Gastrocnemius medialis (tissue), 4 donors: Measurements from ENCODE around the gene AKNA. TPM values are rescaled to one million over a fixed set of nuclear protein-coding genes. Genes with fewer than 3 reads are reported as not detected.

Source experiments
- ATAC-seq, 2 donors: fragments of 150-250 bp; one replicate each; pipeline ENCODE4 v1.9.1; 2016
- DNase-seq, 2 donors: peaks; one replicate each; pipeline ENCODE4 v3.0.0-alpha.2; 2019
- H3K27ac ChIP-seq, 4 donors: fragments of 200-600 bp; sonication (generic); 1 replicate in 1 of 4; 2 replicates in 3 of 4; pipeline ENCODE4 v1.5.1; 2016 to 2018; ENCODE audit warnings: mild to moderate bottlenecking in 2 of 4, moderate library complexity in 1 of 4
- H3K27me3 ChIP-seq, 3 donors: fragments of 200-600 bp; sonication (generic) in 2 of 3; 1 replicate in 1 of 3; 2 replicates in 2 of 3; pipeline versions ENCODE4 v1.5.1 to v1.6.0; 2016 to 2019; ENCODE audit warnings: mild to moderate bottlenecking in 1 of 3, moderate library complexity in 1 of 3
- H3K36me3 ChIP-seq, 2 donors: fragments of 200-600 bp; sonication (generic) in 1 of 2; one replicate each; pipeline ENCODE4 v1.5.1; 2017 to 2018
- H3K4me1 ChIP-seq, 2 donors: fragments of 200-600 bp; sonication (generic) in 1 of 2; one replicate each; pipeline ENCODE4 v1.5.1; 2016 to 2017; ENCODE audit warnings: mild to moderate bottlenecking in 2 of 2
- H3K4me3 ChIP-seq, 4 donors: fragments of 200-600 bp; sonication (generic) in 3 of 4; 1 replicate in 1 of 4; 2 replicates in 3 of 4; pipeline ENCODE4 v1.5.1; 2016 to 2019; ENCODE audit warnings: mild to moderate bottlenecking in 2 of 4
- H3K9me3 ChIP-seq, 3 donors: fragments of 200-600 bp; sonication (generic) in 2 of 3; 1 replicate in 1 of 3; 2 replicates in 2 of 3; pipeline ENCODE4 v1.5.1; 2016 to 2019
- POLR2A ChIP-seq, 2 donors: fragments of 450-650 bp; IDR thresholded peaks; one replicate each; pipeline ENCODE4 v1.6.1; 2017; ENCODE audit warnings: antibody characterized with exemption in 2 of 2, mild to moderate bottlenecking in 2 of 2, moderate library complexity in 2 of 2
- in situ Hi-C, 4 donors: fragments of 200-750 bp; cut with MboI; loops; one replicate each; pipeline versions ENCODE4 v1.15.0 to v1.8.0; 2017; ENCODE audit warnings: low sequenced_read_pairs in 4 of 4
- intact Hi-C: fragments of 100-400 bp; cut with DNase I; formaldehyde crosslinking; loops from one replicate; pipeline ENCODE4 v1.15.1; 2023; ENCODE audit warnings: low total_unique reads
- total RNA-seq, 4 donors: library from RNA; depleted of rRNA; stranded (reverse); fragments of >200 nt; gene quantifications; one replicate each; pipeline versions ENCODE4 v1.1.0 to v1.2.3, GENCODE V29; 2016
- TF ChIP-seq, protein P1 (sequence below), 5 experiments: fragments of 450-650 bp in 3 of 5; fragments of 200-600 bp in 2 of 5; sonication (generic) in 2 of 5; IDR thresholded peaks in 4 of 5; conservative IDR thresholded peaks in 1 of 5; 1 replicate in 4 of 5; 2 replicates in 1 of 5; pipeline ENCODE4 v1.5.1; 2016 to 2019; ENCODE audit warnings: antibody characterized with exemption in 5 of 5, mild to moderate bottlenecking in 3 of 5, moderate library complexity in 3 of 5

Gene AKNA
- total RNA-seq, 4 donors from 2014 or later: 2.8 to 5.7 (median 3.8) TPM

DNA sequence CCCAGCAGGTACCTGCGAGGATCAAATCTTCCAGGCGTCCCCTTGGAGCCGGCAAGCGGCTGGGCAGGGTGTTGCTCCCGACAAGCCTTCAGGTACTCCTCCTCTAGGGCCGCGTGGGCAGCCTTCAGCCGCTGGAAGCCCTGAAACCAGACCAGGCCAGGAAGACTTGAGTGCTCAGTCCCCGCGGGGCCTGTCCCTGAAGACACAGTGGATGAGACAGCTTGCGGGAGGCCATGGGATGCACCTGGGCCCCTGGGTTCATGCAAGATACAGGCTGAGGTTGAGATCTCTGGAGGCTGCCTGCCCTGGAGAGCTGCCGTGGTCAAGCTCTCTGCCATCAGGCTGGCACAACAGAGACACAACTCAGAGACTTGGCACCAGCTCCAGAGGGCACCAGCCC is 25.4 kb downstream of the AKNA start:
- DNase-seq (no peak), ATAC-seq (no peak)
- Histone ChIP-seq H3K4me1 (no peaks in the 10 kb centered on the region), H3K9me3 (no peaks in the 10 kb centered on the region), H3K27me3 (no peaks in the 10 kb centered on the region), H3K36me3 (no peaks in the 10 kb centered on the region), H3K27ac (no peak overlapping the region), H3K4me3 (no peak overlapping the region)
- no peak for TF ChIP-seq POLR2A (IDR thresholded peaks at IDR 0.05)
- TF ChIP-seq, protein P1, sequence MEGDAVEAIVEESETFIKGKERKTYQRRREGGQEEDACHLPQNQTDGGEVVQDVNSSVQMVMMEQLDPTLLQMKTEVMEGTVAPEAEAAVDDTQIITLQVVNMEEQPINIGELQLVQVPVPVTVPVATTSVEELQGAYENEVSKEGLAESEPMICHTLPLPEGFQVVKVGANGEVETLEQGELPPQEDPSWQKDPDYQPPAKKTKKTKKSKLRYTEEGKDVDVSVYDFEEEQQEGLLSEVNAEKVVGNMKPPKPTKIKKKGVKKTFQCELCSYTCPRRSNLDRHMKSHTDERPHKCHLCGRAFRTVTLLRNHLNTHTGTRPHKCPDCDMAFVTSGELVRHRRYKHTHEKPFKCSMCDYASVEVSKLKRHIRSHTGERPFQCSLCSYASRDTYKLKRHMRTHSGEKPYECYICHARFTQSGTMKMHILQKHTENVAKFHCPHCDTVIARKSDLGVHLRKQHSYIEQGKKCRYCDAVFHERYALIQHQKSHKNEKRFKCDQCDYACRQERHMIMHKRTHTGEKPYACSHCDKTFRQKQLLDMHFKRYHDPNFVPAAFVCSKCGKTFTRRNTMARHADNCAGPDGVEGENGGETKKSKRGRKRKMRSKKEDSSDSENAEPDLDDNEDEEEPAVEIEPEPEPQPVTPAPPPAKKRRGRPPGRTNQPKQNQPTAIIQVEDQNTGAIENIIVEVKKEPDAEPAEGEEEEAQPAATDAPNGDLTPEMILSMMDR (IDR thresholded peaks at IDR 0.05 in 4 of 5, conservative IDR thresholded peaks at IDR 0.05 in 1 of 5): no peak
- intact Hi-C loops (no loop called here), in situ Hi-C loops (no loop called here)

DNA sequence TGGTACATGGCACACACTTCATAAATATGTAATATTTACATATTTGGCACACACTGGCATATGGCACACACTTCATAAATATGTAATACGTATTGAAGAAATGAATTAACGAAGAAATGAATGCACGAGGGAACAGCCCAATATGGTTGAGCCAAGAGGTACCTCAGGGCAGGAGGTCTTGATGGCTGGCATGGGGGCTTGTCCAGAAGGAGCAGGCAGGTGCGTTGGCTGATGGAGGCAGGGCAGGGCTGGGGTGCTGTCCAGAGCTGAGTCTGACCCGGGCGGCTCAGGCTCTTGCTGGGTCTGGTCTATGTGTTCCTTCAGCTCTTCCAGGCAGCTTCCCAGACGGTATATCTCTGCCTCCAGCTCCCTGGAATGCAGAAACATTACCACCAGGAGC is 26.2 kb downstream of the AKNA start:
- ATAC-seq (no peak), DNase-seq (no peak)
- in situ Hi-C loops (no loop called here), intact Hi-C loops (no loop called here)
- TF ChIP-seq POLR2A (IDR thresholded peaks at IDR 0.05): no peak
- TF ChIP-seq, protein P1 (IDR thresholded peaks at IDR 0.05 in 4 of 5, conservative IDR thresholded peaks at IDR 0.05 in 1 of 5): no peak
- H3K4me3 ChIP-seq: no peak overlapping the region
- no peak overlapping the region for H3K27ac ChIP-seq
- H3K36me3 ChIP-seq: no peaks in the 10 kb centered on the region
- H3K27me3 ChIP-seq: no peaks in the 10 kb centered on the region
- no peaks in the 10 kb centered on the region for H3K9me3 ChIP-seq
- no peaks in the 10 kb centered on the region for H3K4me1 ChIP-seq

DNA sequence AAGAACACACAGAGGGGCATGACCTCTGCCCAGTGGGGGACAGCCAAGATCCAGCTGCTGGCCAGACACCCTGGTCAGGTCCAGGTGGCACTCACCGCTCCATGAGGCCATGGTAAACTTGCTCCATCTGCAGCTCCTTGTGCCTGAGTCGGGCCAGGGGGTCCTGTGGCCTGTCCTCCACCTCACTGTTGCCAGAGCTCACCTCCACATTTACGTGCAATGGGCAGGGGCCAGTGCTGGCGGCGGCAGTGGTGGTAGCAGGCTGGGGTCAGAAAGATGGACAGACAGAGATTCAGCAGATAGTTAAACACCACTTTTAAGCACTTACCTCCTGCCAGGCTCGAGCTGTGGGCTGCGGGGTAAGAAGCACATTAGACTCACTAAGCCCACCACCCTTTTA is 28.0 kb downstream of the AKNA start:
- in situ Hi-C loops (no loop called here), intact Hi-C loops (no loop called here)
- no peak for DNase-seq
- H3K36me3 ChIP-seq: no peaks in the 10 kb centered on the region
- H3K4me1 ChIP-seq: no peaks in the 10 kb centered on the region
- TF ChIP-seq POLR2A (IDR thresholded peaks at IDR 0.05): no peak
- H3K4me3 ChIP-seq: no peak overlapping the region
- H3K27me3 ChIP-seq: no peaks in the 10 kb centered on the region
- H3K9me3 ChIP-seq: no peaks in the 10 kb centered on the region
- H3K27ac ChIP-seq: no peak overlapping the region
- ATAC-seq: no peak

DNA sequence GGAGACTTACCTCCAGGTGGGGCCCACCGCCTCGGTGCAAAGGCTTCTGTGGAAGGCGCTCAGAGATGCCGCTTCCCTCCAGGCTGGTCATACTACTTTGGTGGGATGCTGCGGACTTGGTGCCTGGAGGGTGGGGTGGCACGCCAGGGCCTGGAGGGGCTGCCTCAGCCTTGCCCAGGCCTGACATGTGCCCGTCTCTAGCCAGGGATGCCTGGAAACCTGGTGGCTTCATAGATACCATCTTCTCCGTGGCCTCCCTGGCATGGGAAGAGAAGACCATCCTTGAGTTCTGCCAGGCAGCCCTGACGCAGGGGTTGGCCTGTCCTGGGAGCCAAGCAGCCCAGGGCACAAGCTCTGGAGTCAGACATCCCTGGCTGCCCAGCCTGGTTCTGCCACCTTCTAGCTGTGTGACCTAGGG is 29.9 kb downstream of the AKNA start:
- Histone ChIP-seq H3K4me3 (no peak overlapping the region), H3K27ac (no peak overlapping the region), H3K4me1 (no peaks in the 10 kb centered on the region), H3K36me3 (no peaks in the 10 kb centered on the region), H3K27me3 (no peaks in the 10 kb centered on the region), H3K9me3 (no peaks in the 10 kb centered on the region)
- in situ Hi-C loops (no loop called here), intact Hi-C loops (no loop called here)
- no peak for DNase-seq
- no peak for ATAC-seq
- TF ChIP-seq, protein P1 (IDR thresholded peaks at IDR 0.05 in 4 of 5, conservative IDR thresholded peaks at IDR 0.05 in 1 of 5): no peak
- no peak for TF ChIP-seq POLR2A (IDR thresholded peaks at IDR 0.05)

DNA sequence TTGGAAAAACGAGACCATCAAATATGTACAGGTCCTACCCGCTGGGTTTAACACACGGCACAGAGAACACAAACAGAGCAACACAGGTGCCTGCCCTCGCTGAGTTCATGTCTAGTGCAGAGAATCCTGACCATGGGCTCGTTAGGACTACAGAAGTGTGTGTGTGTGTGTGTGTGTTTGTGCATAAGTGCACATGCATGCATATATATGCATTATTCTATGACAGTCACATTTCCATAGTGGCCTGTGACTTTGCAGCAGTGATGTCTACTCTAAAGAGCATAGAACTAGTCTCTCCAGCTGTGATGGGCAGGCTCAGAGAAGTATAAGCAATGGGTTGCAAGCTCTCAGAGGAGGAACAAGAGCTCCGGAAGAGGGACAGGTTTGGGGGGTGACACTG is 30.4 kb downstream of the AKNA start:
- H3K4me3 ChIP-seq: no peak overlapping the region
- no peak for ATAC-seq
- H3K27ac ChIP-seq: no peak overlapping the region

More for the DNA sequence above, 30.4 kb downstream of the AKNA start:
- Histone ChIP-seq H3K27me3 (no peaks in the 10 kb centered on the region), H3K36me3 (no peaks in the 10 kb centered on the region), H3K4me1 (no peaks in the 10 kb centered on the region), H3K9me3 (no peaks in the 10 kb centered on the region)
- TF ChIP-seq, protein P1 (IDR thresholded peaks at IDR 0.05 in 4 of 5, conservative IDR thresholded peaks at IDR 0.05 in 1 of 5): no peak
- TF ChIP-seq POLR2A (IDR thresholded peaks at IDR 0.05): no peak
- intact Hi-C loops (no loop called here), in situ Hi-C loops (no loop called here)
- DNase-seq: no peak
